GM12875 (cell line): ENCODE results near the gene ATP8A2.

ENCODE experiments used
- H3K4me3 ChIP-seq: one replicate; pipeline ENCODE4 v1.5.1; 2011; ENCODE audit warnings: low read depth, low read length, control low read depth
- CTCF ChIP-seq: IDR thresholded peaks from 2 replicates; pipeline ENCODE4 v1.5.1; 2011; ENCODE audit warnings: low read depth, mild to moderate bottlenecking, control low read depth, inconsistent platforms, low read length, moderate library complexity, borderline replicate concordance; ENCODE audit not compliant: insufficient read depth

The ATP8A2 gene

GRCh38 chr13:26017932-26018665, 646.3 kb downstream of the ATP8A2 start:
- no peak for TF ChIP-seq CTCF

DNA sequence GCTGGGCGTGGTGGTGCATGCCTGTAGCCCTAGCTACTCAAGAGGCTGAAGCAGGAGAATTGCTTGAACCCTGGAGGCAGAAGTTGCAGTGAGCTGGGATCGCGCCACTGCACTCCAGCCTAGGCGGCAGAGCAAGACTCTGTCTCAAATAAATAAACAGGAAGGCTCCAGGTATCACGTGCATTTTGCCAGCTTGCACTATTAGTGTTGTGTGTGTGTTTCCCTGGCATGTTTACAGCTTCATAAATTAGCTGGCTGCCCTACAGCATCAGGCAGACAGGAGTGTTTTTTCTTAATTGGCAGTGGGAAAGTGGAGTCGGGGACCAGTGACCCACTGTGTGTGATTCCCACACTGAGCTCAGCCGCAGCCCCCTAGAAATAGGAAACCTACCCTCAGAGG, 647.5 kb downstream of the ATP8A2 start:
- no peak overlapping the region for H3K4me3 ChIP-seq
- TF ChIP-seq CTCF: no peak

More at GRCh38 chr13:26017932-26018665, 646.3 kb downstream of the ATP8A2 start:
- H3K4me3 ChIP-seq: no peak overlapping the region

- no peak overlapping the region for H3K4me3 ChIP-seq
- TF ChIP-seq CTCF: no peak
Measured at GRCh38 chr13:26019881-26020870, 648.4 kb downstream of the ATP8A2 start.

GRCh38 chr13:26020891-26021290, 649.1 kb downstream of the ATP8A2 start:
- H3K4me3 ChIP-seq: no peak overlapping the region
- no peak for TF ChIP-seq CTCF

- TF ChIP-seq CTCF: no peak
- H3K4me3 ChIP-seq: no peak overlapping the region
Measured at GRCh38 chr13:26021516-26021915, 649.7 kb downstream of the ATP8A2 start.

DNA sequence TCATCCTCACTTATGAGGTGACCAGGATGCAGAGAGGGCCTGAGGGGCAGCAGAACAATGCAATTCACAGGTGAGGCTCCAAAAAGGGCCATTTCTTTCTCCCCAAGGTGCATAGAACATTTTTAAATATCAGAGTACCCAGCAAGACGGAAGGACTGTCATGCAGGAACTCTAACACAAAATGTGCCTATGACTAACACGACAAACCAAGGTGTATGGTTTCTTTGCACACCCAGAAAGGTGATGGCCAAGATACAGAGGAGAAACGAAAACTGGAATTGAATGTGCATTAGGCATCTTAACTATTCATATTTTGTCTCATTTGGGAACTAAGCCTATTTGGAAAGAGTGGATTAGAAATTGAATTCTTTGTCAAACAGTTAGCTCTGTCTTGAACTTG, 650.2 kb downstream of the ATP8A2 start:
- no peak for TF ChIP-seq CTCF
- no peak overlapping the region for H3K4me3 ChIP-seq
